Heart right ventricle (tissue), 16 donors: Measurements from ENCODE around the gene KRT34. TPM values are rescaled to one million over a fixed set of nuclear protein-coding genes. Genes with fewer than 3 reads are reported as not detected.

Source experiments
- ATAC-seq, 8 donors: fragments of 200-7000 bp; cut with Tn5 transposase; one replicate each; pipeline ENCODE4 v1.9.1; 2020; ENCODE audit warnings: mild to moderate bottlenecking in 8 of 8, moderate library complexity in 8 of 8, moderate number of reproducible peaks in 1 of 8
- DNase-seq, 2 donors: peaks; one replicate each; pipeline ENCODE4 v3.0.0-alpha.2; 2020
- H3K27ac ChIP-seq, 10 donors: fragments of 200-600 bp; sonication (generic) in 2 of 10; one replicate each; pipeline versions ENCODE4 v1.5.0 to v1.8.0; 2020 to 2022; ENCODE audit warnings: mild to moderate bottlenecking in 3 of 10
- H3K27me3 ChIP-seq, 7 donors: fragments of 200-600 bp; one replicate each; pipeline ENCODE4 v1.8.0; 2021 to 2022; ENCODE audit warnings: mild to moderate bottlenecking in 2 of 7
- H3K36me3 ChIP-seq, 9 donors: fragments of 200-600 bp; sonication (generic) in 1 of 9; one replicate each; pipeline versions ENCODE4 v1.5.0 to v1.8.0; 2020 to 2022; ENCODE audit warnings: mild to moderate bottlenecking in 2 of 9
- H3K4me1 ChIP-seq, 9 donors: fragments of 200-600 bp; sonication (generic) in 1 of 9; one replicate each; pipeline versions ENCODE4 v1.5.0 to v1.8.0; 2020 to 2022; ENCODE audit warnings: mild to moderate bottlenecking in 4 of 9
- H3K4me3 ChIP-seq, 10 donors: fragments of 200-600 bp; sonication (generic) in 2 of 10; one replicate each; pipeline versions ENCODE4 v1.5.0 to v1.8.0; 2020 to 2022; ENCODE audit warnings: mild to moderate bottlenecking in 7 of 10, moderate library complexity in 2 of 10
- H3K9me3 ChIP-seq, 11 donors: fragments of 200-600 bp in 10 of 11; sonication (generic) in 2 of 11; one replicate each; pipeline versions ENCODE4 v1.5.0 to v1.8.0; 2013 to 2022; ENCODE audit warnings: mild to moderate bottlenecking in 2 of 11, control low read depth in 1 of 11, moderate library complexity in 1 of 11
- WGBS, 2 donors: extraction: QIAGEN DNeasy Blood & Tissue Kit; methylation state at CpG; one replicate each; pipeline ENCODE4 v1.1.7; 2013; ENCODE audit warnings: inconsistent platforms in 1 of 2; 5-methylcytosine and 5-hydroxymethylcytosine counted together
- intact Hi-C, 10 donors: fragments of 100-400 bp; cut with DNase I; formaldehyde crosslinking; loops; one replicate each; pipeline versions ENCODE4 v1.11.1 to v1.14.2; 2022
- polyA plus RNA-seq, 2 donors: library from polyadenylated mRNA; stranded (reverse); fragments of 200-250 nt; gene quantifications; one replicate each; pipeline ENCODE4 v1.2.3, GENCODE V29; 2013
- total RNA-seq, 10 donors: library from RNA; stranded (reverse); fragmentation: NEBNext Ultra II Directional in 3 of 10; extraction: Animal tissue kit (Norgen Biotek cat#: 25700) in 3 of 10; gene quantifications; one replicate each; pipeline versions ENCODE4 v1.2.1 to v1.2.4, GENCODE V29; 2021 to 2023
- TF ChIP-seq, protein P1 (sequence below), 9 donors: fragments of 200-600 bp; sonication (generic) in 2 of 9; IDR thresholded peaks; one replicate each; pipeline versions ENCODE4 v1.5.0 to v1.8.0; 2021 to 2022; ENCODE audit warnings: antibody characterized with exemption in 9 of 9, mild to moderate bottlenecking in 5 of 9, moderate library complexity in 1 of 9
- donor health status: Arrhythmogenic right ventricular cardiomyopathy.
- donor health status: ischemic (EF 13 %, LVEDD 7.1; RV severe dilation, severe dysfunction).
- donor health status: healthy with polysubstance abuse.
- donor health status: DM: no; HTN: yes; CAD: no.
- donor health status: DM: no; HTN: no; CAD: no.
- donor health status: ischemic (EF 25% LVEDD 6.9; RV normal size, moderate dysfunction).
- donor health status: ischemic (EF 25% LVEDD 5.7; RV mildly dilated, moderate dysfunction).
- donor health status: healthy.
- donor health status: DM: yes; HTN: yes; CAD: no.
- donor health status: Ischemic cardiomyopathy.
- donor health status: ischemic (EF 35%, LVEDD 5.7; RV mildly dilated, moderate dysfunction).
- donor health status: nonischemic (EF 11% LVEDD 7.7; RV severe dilation, severe dysfunction).
- donor health status: DM: yes; HTN: yes; CAD: no.
- donor health status: PGD.
- donor health status: ischemic (EF 29% LVEDD 5.4; RV normal size, mild dysfunction).
- donor health status: nonischemic (EF 23%, LVEDD 6.1; RV moderate dilation, normal function).

Gene KRT34
- total and polyA plus RNA-seq, 12 donors = not detected

DNA sequence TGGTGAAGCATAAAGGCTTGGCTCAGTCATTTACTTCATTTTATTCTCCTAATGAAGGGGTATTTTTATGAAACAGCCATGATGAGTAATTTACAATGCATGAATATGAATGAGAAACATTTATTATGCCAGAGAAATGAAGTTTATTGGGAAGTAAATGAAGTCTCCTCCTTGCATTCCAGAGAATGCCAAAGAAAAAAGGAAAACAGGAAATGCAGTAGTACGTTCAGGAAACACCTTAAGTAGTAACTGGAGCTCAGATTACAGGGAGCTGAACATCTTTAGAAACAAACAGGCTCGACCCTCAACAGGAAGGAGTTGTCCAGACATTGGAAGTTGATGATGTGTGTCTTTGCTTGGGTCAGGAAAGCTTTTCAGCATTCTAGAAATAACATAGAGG lies 4.6 kb downstream of the KRT34 start:
- intact Hi-C loops = no loop called here
- TF ChIP-seq, protein P1, sequence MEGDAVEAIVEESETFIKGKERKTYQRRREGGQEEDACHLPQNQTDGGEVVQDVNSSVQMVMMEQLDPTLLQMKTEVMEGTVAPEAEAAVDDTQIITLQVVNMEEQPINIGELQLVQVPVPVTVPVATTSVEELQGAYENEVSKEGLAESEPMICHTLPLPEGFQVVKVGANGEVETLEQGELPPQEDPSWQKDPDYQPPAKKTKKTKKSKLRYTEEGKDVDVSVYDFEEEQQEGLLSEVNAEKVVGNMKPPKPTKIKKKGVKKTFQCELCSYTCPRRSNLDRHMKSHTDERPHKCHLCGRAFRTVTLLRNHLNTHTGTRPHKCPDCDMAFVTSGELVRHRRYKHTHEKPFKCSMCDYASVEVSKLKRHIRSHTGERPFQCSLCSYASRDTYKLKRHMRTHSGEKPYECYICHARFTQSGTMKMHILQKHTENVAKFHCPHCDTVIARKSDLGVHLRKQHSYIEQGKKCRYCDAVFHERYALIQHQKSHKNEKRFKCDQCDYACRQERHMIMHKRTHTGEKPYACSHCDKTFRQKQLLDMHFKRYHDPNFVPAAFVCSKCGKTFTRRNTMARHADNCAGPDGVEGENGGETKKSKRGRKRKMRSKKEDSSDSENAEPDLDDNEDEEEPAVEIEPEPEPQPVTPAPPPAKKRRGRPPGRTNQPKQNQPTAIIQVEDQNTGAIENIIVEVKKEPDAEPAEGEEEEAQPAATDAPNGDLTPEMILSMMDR (IDR thresholded peaks at IDR 0.05) = no peak
- DNase-seq (no peak), ATAC-seq (no peak)
- H3K27ac ChIP-seq = no peak overlapping the region
- H3K4me3 ChIP-seq = no peak overlapping the region
- WGBS, 2 donors = 22 to 24% methylated on average over 2 of the region's 2 CpGs
- H3K27me3 ChIP-seq = peaks cover 0 to 18% (median 7%) of the 10 kb centered on the region in 7 donors
- peaks cover 0 to 5% (median 0%) of the 10 kb centered on the region in 9 donors for H3K4me1 ChIP-seq
- H3K9me3 ChIP-seq = peaks cover 0 to 3% (median 0%) of the 10 kb centered on the region in 11 donors
- no peaks in the 10 kb centered on the region for H3K36me3 ChIP-seq

DNA sequence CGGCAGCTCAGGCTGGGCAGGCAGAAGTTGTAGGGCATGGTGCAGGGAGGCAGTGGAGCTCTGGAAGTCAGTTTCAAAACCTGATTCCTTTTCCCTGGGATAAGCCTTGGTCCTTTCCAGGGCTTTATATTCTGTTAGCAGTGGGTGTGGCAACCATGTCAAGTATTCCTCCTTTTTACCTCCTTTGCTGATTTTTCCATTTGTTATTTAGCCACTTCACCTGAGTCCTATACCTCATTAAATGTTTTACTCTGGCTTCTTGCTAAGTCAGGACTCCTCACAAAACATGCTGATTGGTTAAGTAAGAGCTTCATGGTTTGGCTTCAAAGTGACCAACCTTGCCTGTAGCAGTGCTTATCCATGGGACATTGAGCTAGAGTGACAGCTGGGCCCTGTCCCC lies 12.4 kb downstream of the KRT34 start, which contains the start of gene KRT33B:
Gene KRT33B, minus strand, starts transcription at position 101 of the 400 bp plus-strand sequence. Its CDS starts 63 bp downstream, at position 38.
- Histone ChIP-seq H3K4me1 (no peaks in the 10 kb centered on the region), H3K4me3 (no peak within 1 kb of the TSS), H3K27me3 (peaks cover 0 to 13% (median 4%) of the 10 kb centered on the region in 7 donors), H3K27ac (no peak within 1 kb of the TSS), H3K9me3 (peaks cover 0 to 3% (median 0%) of the 10 kb centered on the region in 11 donors), H3K36me3 (no peaks in the 10 kb centered on the region)
- 92 to 95% methylated on average over 1 of the region's 1 CpG for WGBS, 2 donors
- intact Hi-C loops = no loop called here
- TF ChIP-seq, protein P1 (IDR thresholded peaks at IDR 0.05) = no peak
- DNase-seq = no peak
- no peak for ATAC-seq

DNA sequence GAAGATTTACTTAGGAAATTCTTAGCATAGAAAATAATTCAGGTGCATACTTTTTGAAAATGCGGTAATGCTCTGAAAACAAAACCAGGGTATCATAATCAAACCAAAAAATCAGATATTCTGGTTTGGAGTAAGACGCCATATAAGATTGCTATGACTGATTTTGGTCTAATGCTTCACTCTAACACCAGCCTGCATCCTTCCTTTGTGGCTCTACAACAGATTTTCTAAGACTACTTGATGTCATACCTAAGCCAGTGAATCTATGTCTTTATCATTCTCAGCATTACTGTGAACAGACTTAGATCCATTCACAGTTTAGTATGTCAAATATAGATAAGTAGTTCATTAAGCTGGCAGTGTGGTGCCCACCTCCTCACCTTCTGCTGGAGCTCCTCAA lies 13.1 kb downstream of the KRT34 start:
- ATAC-seq = no peak

DNA sequence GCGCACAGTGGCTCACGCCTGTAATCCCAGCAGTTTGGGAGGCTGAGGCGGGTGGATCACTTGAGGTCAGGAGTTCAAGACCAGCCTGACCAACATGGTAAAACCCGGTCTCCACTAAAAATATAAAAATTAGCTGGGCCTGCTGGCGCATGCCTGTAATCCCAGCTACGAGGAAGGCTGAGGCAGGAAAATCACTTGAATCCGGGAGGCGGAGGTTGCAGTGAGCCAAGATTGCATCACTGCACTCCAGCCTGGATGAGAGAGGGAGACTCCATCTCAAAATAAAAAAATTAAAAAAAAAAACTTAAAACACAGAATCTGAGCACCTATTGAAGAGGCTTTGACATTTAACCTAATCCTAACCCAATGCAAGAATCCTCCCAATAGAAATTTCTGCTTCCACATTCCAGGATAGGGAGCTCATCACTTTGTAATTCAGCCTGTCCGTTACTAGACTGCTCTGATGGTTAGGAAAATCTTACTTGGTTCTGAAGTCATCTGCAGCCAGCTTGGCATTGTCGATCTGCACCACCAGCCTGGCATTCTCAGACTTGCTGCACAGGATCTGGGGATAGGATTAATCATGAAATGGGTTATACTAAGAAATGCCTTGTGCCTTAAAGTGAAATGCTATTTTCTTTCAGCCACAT lies 14.6 kb downstream of the KRT34 start:
- DNase-seq (no peak), ATAC-seq (no peak)
- intact Hi-C loops = no loop called here
- Histone ChIP-seq H3K4me3 (no peak overlapping the region), H3K36me3 (no peaks in the 10 kb centered on the region), H3K9me3 (no peaks in the 10 kb centered on the region), H3K27ac (no peak overlapping the region), H3K27me3 (peaks cover 0 to 15% (median 4%) of the 10 kb centered on the region in 7 donors), H3K4me1 (no peaks in the 10 kb centered on the region)
- 75 to 80% methylated on average over 10 of the region's 10 CpGs for WGBS, 2 donors
- TF ChIP-seq, protein P1 (IDR thresholded peaks at IDR 0.05) = no peak

More for the DNA sequence above, 13.1 kb downstream of the KRT34 start:
- Histone ChIP-seq H3K4me1 (no peaks in the 10 kb centered on the region), H3K27ac (no peak overlapping the region), H3K27me3 (peaks cover 0 to 15% (median 4%) of the 10 kb centered on the region in 7 donors), H3K9me3 (no peaks in the 10 kb centered on the region), H3K4me3 (no peak overlapping the region), H3K36me3 (no peaks in the 10 kb centered on the region)
- intact Hi-C loops = no loop called here
- no peak for DNase-seq
- 89 to 96% methylated on average over 2 of the region's 2 CpGs for WGBS, 2 donors
- TF ChIP-seq, protein P1 (IDR thresholded peaks at IDR 0.05) = no peak
